CD8-positive, alpha-beta memory T cell (primary cell): ENCODE data around the gene MYO3B. TPM values are rescaled to one million over a fixed set of nuclear protein-coding genes. Genes with fewer than 3 reads are reported as not detected.

Experiments used
- CTCF ChIA-PET: fragments of 350-600 bp; sonication (Branson Sonifier 250); formaldehyde crosslinking; loops from one replicate; lab custom pipeline; 2021; ENCODE audit warnings: antibody characterized with exemption; lab: Charles Lee
- POLR2A ChIA-PET: fragments of 350-600 bp; sonication (Branson Sonifier 250); formaldehyde crosslinking; loops from one replicate; lab custom pipeline; 2021; ENCODE audit warnings: antibody characterized with exemption; lab: Charles Lee
- DNase-seq, 5 donors: peaks; one replicate each; pipeline versions ENCODE4 v3.0.0 to v3.0.0-alpha.2; 2020 to 2022; ENCODE audit warnings: mixed read lengths in 1 of 5
- H3K27ac ChIP-seq: one replicate; pipeline ENCODE4 v1.7.0; 2013; ENCODE audit warnings: low read depth, mild to moderate bottlenecking, low read length, moderate library complexity
- H3K27me3 ChIP-seq: 2 replicates; pipeline ENCODE4 v1.7.0; 2013; ENCODE audit warnings: low read length, mild to moderate bottlenecking; ENCODE audit not compliant: insufficient read depth, poor library complexity, severe bottlenecking
- H3K36me3 ChIP-seq: 2 replicates; pipeline ENCODE4 v1.7.0; 2013; ENCODE audit warnings: mild to moderate bottlenecking, low read length, moderate library complexity; ENCODE audit not compliant: insufficient read depth
- H3K4me1 ChIP-seq: 2 replicates; pipeline ENCODE4 v1.7.0; 2013; ENCODE audit warnings: mild to moderate bottlenecking, low read length, moderate library complexity; ENCODE audit not compliant: insufficient read depth
- H3K4me3 ChIP-seq: 2 replicates; pipeline ENCODE4 v1.7.0; 2013; ENCODE audit warnings: mild to moderate bottlenecking, low read length
- H3K9me3 ChIP-seq: 2 replicates; pipeline ENCODE4 v1.7.0; 2013; ENCODE audit warnings: mild to moderate bottlenecking, low read length
- H3K27ac Mint-ChIP-seq, 8 donors: one replicate each; pipeline ENCODE4 v1.8.0; 2020 to 2021; ENCODE audit warnings: mixed read lengths in 8 of 8, mild to moderate bottlenecking in 6 of 8, inconsistent platforms in 3 of 8, moderate library complexity in 3 of 8
- H3K27me3 Mint-ChIP-seq, 2 donors: one replicate each; pipeline ENCODE4 v1.8.0; 2020 to 2021; ENCODE audit warnings: mixed read lengths in 2 of 2, mild to moderate bottlenecking in 1 of 2, moderate library complexity in 1 of 2
- H3K36me3 Mint-ChIP-seq, 3 donors: one replicate each; pipeline ENCODE4 v1.8.0; 2020 to 2021; ENCODE audit warnings: mixed read lengths in 3 of 3, inconsistent platforms in 1 of 3, mild to moderate bottlenecking in 1 of 3
- H3K4me1 Mint-ChIP-seq, 3 donors: one replicate each; pipeline ENCODE4 v1.8.0; 2020 to 2021; ENCODE audit warnings: mixed read lengths in 3 of 3, inconsistent platforms in 1 of 3, mild to moderate bottlenecking in 1 of 3
- H3K4me3 Mint-ChIP-seq, 7 donors: one replicate each; pipeline ENCODE4 v1.8.0; 2020 to 2021; ENCODE audit warnings: mixed read lengths in 7 of 7, mild to moderate bottlenecking in 6 of 7, moderate library complexity in 4 of 7, inconsistent platforms in 2 of 7
- H3K9me3 Mint-ChIP-seq, 5 donors: one replicate each; pipeline ENCODE4 v1.8.0; 2020 to 2022; ENCODE audit warnings: mixed read lengths in 5 of 5, mild to moderate bottlenecking in 3 of 5, moderate library complexity in 2 of 5, inconsistent platforms in 1 of 5
- polyA plus RNA-seq: library from polyadenylated mRNA; unstranded; fragments of 300-500 nt; fragmentation: Illumina TruSeq; gene quantifications from one replicate; pipeline ENCODE4 v1.2.3, GENCODE V29; 2021
- total RNA-seq, 2 experiments: library from RNA; stranded (reverse); gene quantifications; one replicate each; pipeline ENCODE4 v1.2.3, GENCODE V29; 2021

The MYO3B gene
- total and polyA plus RNA-seq, 3 experiments from 2014 or later, result 0.08 to 0.33 (median 0.18) TPM

GRCh38 chr2:170695521-170696410 lies 517.8 kb downstream of the MYO3B start:
- no peaks in the 10 kb centered on the region for H3K9me3 ChIP-seq
- H3K36me3 Mint-ChIP-seq, result no peaks in the 10 kb centered on the region
- CTCF ChIA-PET, result no interaction called here
- no peak overlapping the region for H3K27ac ChIP-seq
- H3K4me1 ChIP-seq, result no peaks in the 10 kb centered on the region
- H3K4me3 Mint-ChIP-seq, result no peak overlapping the region
- POLR2A ChIA-PET, result no interaction called here
- H3K9me3 Mint-ChIP-seq, result peaks cover 0 to 3% (median 0%) of the 10 kb centered on the region in 5 donors
- no peaks in the 10 kb centered on the region for H3K4me1 Mint-ChIP-seq
- H3K27me3 Mint-ChIP-seq, result peaks cover 12 to 36% of the 10 kb centered on the region in 2 donors
- DNase-seq, result no peak
- H3K4me3 ChIP-seq, result no peak overlapping the region
- H3K27ac Mint-ChIP-seq, result no peak overlapping the region
- no peaks in the 10 kb centered on the region for H3K36me3 ChIP-seq
- peaks cover 4% of the 10 kb centered on the region for H3K27me3 ChIP-seq

GRCh38 chr2:170696948-170697347 lies 519.0 kb downstream of the MYO3B start:
- ChIA-PET POLR2A (no interaction called here), CTCF (no interaction called here)
- no peak overlapping the region for H3K27ac Mint-ChIP-seq
- H3K27me3 Mint-ChIP-seq, result peaks cover 16 to 36% of the 10 kb centered on the region in 2 donors
- Histone ChIP-seq H3K27ac (no peak overlapping the region), H3K4me1 (no peaks in the 10 kb centered on the region), H3K36me3 (no peaks in the 10 kb centered on the region), H3K4me3 (no peak overlapping the region), H3K27me3 (peaks cover 4% of the 10 kb centered on the region), H3K9me3 (no peaks in the 10 kb centered on the region)
- peaks cover 0 to 3% (median 0%) of the 10 kb centered on the region in 5 donors for H3K9me3 Mint-ChIP-seq
- DNase-seq, result no peak
- H3K36me3 Mint-ChIP-seq, result no peaks in the 10 kb centered on the region
- H3K4me3 Mint-ChIP-seq, result no peak overlapping the region
- H3K4me1 Mint-ChIP-seq, result no peaks in the 10 kb centered on the region

- DNase-seq, result no peak
- Mint-ChIP-seq H3K36me3 (peaks cover 0 to 4% (median 0%) of the 10 kb centered on the region in 3 donors), H3K27me3 (peaks cover 15 to 43% of the 10 kb centered on the region in 2 donors), H3K4me3 (no peak overlapping the region), H3K9me3 (peaks cover 0 to 5% (median 4%) of the 10 kb centered on the region in 5 donors), H3K4me1 (no peaks in the 10 kb centered on the region), H3K27ac (no peak overlapping the region)
- ChIA-PET POLR2A (no interaction called here), CTCF (no interaction called here)
- no peak overlapping the region for H3K4me3 ChIP-seq
- H3K27me3 ChIP-seq, result no peaks in the 10 kb centered on the region
- no peak overlapping the region for H3K27ac ChIP-seq
- H3K36me3 ChIP-seq, result no peaks in the 10 kb centered on the region
- H3K9me3 ChIP-seq, result no peaks in the 10 kb centered on the region
- no peaks in the 10 kb centered on the region for H3K4me1 ChIP-seq
These were observed 523.1 kb downstream of the MYO3B start for GRCh38 chr2:170701011-170701410.

- no peak overlapping the region for H3K27ac ChIP-seq
- no peak for DNase-seq
- H3K4me3 Mint-ChIP-seq, result no peak overlapping the region
- H3K36me3 Mint-ChIP-seq, result peaks cover 0 to 4% (median 0%) of the 10 kb centered on the region in 3 donors
- H3K4me1 Mint-ChIP-seq, result peaks cover 0 to 7% (median 6%) of the 10 kb centered on the region in 3 donors
- ChIA-PET POLR2A (no interaction called here), CTCF (no interaction called here)
- H3K27me3 Mint-ChIP-seq, result peaks cover 23 to 45% of the 10 kb centered on the region in 2 donors
- H3K9me3 ChIP-seq, result no peaks in the 10 kb centered on the region
- H3K9me3 Mint-ChIP-seq, result peaks cover 0 to 5% (median 4%) of the 10 kb centered on the region in 5 donors
- H3K36me3 ChIP-seq, result no peaks in the 10 kb centered on the region
- no peaks in the 10 kb centered on the region for H3K4me1 ChIP-seq
- H3K4me3 ChIP-seq, result no peak overlapping the region
- H3K27me3 ChIP-seq, result no peaks in the 10 kb centered on the region
- H3K27ac Mint-ChIP-seq, result no peak overlapping the region
These were observed 526.0 kb downstream of the MYO3B start for GRCh38 chr2:170703776-170704476.
